ENCODE data around the gene TMCC3.

- TF ChIP-seq CTCF (IDR thresholded peaks at IDR 0.05; ENCODE audit: insufficient read depth, low read depth, low read length) (no peak), EZH2 (IDR thresholded peaks at IDR 0.05; ENCODE audit: insufficient read depth, low read length) (no peak)
These were observed 106.0 kb downstream of the TMCC3 start for GRCh38 chr12:94544355-94544754.

Measured in astrocyte (in vitro differentiated cells and primary cell).